Nephron progenitor cell (in vitro differentiated cells): Measurements from ENCODE around the gene CCDC116.
"Not testable (repeated sequence)": the region's sequence is repeated elsewhere in the genome, so short reads cannot be mapped to it uniquely, and the experiment has no call there.

Experiments used
- DNase-seq: peaks from one replicate; pipeline ENCODE4 v3.0.0; 2021
- H3K27ac Mint-ChIP-seq: 2 replicates; pipeline ENCODE4 v1.8.0; 2021; ENCODE audit warnings: mild to moderate bottlenecking, moderate library complexity, mixed read lengths
- H3K27me3 Mint-ChIP-seq: 2 replicates; pipeline ENCODE4 v1.8.0; 2021; ENCODE audit warnings: mild to moderate bottlenecking, low read depth, mixed read lengths; ENCODE audit not compliant: poor library complexity
- H3K36me3 Mint-ChIP-seq: 2 replicates; pipeline ENCODE4 v1.8.0; 2021; ENCODE audit warnings: low read depth, mixed read lengths
- H3K4me1 Mint-ChIP-seq: 2 replicates; pipeline ENCODE4 v1.8.0; 2021; ENCODE audit warnings: mixed read lengths
- H3K4me3 Mint-ChIP-seq: 2 replicates; pipeline ENCODE4 v1.8.0; 2021; ENCODE audit warnings: mild to moderate bottlenecking, moderate library complexity, mixed read lengths
- H3K9me3 Mint-ChIP-seq: 2 replicates; pipeline ENCODE4 v1.8.0; 2021; ENCODE audit warnings: mild to moderate bottlenecking, moderate library complexity, mixed read lengths
- CTCF ChIP-seq: fragments of 200-600 bp; sonication (generic); IDR thresholded peaks from 2 replicates; pipeline ENCODE4 v1.5.0; 2021; ENCODE audit warnings: antibody characterized with exemption

CCDC116 gene

DNA sequence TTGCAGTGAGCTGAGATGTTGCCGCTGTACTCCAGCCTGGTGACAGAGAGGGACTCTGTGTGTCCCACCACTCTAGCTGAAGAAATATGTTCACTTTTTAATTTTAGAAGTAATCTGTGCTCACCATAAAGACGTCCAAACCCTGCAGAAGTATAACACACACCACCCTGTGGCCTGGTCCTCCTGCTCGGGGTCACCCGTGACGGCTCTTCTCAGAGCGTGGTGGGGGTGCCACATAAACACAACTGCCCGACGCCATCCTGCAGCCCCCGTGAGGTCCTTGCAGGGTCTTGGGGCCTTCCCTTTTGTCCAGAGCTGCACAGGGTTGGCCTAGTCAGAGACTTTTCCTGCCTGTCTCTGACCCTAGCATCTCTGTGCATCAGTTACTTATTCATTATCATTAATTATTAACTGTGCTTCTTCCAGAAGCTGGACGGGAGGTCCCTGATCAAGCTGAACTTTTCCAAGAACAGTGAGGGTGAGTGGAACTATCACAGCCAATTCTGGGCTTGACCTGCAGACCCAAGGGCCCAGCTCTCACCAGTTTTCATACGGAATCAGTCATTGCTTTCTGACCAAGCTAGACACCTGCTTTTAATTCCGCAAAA is 42.2 kb downstream of the CCDC116 start:
- TF ChIP-seq CTCF, result no peak
- Mint-ChIP-seq H3K4me3 (no peak overlapping the region), H3K4me1 (no peaks in the 10 kb centered on the region), H3K27ac (no peak overlapping the region), H3K36me3 (peaks cover 67% of the 10 kb centered on the region), H3K27me3 (no peaks in the 10 kb centered on the region), H3K9me3 (peaks cover 18% of the 10 kb centered on the region)
- no peak for DNase-seq

DNA sequence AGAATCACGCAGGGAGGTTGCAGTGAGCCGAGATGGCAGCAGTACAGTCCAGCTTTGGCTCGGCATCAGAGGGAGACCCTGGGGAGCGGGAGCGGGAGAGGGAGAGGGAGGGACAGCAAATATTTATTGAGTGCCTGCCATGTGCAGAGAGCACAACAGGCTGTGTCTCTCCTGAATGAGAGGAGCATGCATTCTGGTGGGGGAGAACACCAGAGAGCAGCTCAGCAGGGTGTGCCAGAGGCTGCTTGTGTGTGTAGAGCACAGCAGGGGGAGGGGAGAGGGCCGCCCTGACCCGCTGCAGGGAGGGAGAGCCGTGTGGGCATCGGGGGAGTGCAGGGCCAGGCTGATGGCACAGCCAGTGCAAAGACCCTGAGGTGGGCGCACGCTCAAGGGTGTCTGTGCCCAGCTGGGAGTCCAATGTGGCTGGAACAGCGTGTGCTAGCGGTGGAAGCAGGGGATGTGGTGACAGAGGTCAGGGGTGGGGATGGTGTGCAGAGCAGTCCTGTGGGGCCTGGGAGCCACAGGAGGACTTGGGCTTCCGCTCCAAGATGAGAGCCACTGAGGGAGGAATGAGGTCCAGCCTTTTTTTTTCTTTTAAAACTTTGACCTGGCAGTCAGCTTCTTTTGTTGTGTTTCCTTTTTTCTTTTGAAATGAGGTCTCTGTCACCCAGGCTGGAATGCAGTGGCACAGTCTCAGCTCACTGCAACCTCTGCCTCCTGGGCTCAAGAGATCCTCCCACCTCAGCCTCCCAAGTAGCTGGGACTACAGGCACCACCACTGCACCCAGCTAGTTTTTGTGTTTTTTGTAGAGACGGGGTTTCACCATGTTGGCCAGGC is 45.3 kb downstream of the CCDC116 start:
- H3K9me3 Mint-ChIP-seq, result peaks cover 18% of the 10 kb centered on the region
- H3K4me1 Mint-ChIP-seq, result peaks cover 6% of the 10 kb centered on the region
- TF ChIP-seq CTCF, result no peak
- no peaks in the 10 kb centered on the region for H3K27me3 Mint-ChIP-seq
- no peak overlapping the region for H3K27ac Mint-ChIP-seq
- no peak overlapping the region for H3K4me3 Mint-ChIP-seq
- peaks cover 45% of the 10 kb centered on the region for H3K36me3 Mint-ChIP-seq
- DNase-seq, result no peak

DNA sequence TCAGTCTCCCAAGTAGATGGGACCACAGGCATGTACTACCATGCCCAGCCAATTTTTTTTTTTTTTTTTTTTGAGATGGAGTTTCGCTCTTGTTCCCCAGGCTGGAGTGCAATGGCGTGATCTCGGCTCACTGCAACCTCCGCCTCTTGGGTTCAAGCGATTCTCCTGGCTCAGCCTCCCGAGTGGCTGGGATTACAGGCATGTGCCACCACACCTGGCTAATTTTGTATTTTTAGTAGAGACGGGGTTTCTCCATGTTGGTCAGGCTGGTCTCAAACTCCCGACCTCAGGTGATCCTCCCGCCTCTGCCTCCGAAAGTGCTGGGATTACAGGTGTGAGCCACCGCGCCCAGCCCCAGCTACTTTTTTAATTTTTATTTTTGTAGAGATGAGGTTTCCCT is 46.3 kb downstream of the CCDC116 start:
- not testable (repeated sequence) for H3K27ac Mint-ChIP-seq, H3K4me1 Mint-ChIP-seq, H3K4me3 Mint-ChIP-seq, DNase-seq, H3K27me3 Mint-ChIP-seq
- Mint-ChIP-seq H3K9me3 (peaks cover 18% of the 10 kb centered on the region), H3K36me3 (peaks cover 50% of the 10 kb centered on the region)

DNA sequence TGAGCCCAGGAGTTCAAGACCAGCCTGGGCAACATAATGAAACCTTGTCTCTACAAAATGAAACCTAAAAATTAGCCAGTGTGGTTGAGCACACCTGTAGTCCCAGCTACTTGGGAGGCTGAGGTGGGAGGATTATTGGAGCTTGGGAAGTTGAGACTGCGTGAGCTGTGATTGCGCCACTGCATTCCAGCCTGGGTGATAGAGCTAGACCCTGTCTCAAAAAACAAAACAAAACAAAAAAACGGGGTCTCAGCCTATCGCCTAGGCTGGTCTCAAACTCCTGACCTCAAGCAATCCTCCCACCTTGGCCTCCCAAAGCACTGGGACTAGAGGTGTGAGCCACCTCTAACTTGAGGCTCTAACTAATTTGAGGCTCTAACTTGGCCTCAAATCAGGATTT is 46.8 kb downstream of the CCDC116 start:
- TF ChIP-seq CTCF, result no peak
- Mint-ChIP-seq H3K4me3 (no peak overlapping the region), H3K4me1 (peaks cover 10% of the 10 kb centered on the region), H3K27me3 (no peaks in the 10 kb centered on the region), H3K36me3 (peaks cover 46% of the 10 kb centered on the region), H3K27ac (no peak overlapping the region), H3K9me3 (peaks cover 18% of the 10 kb centered on the region)
- no peak for DNase-seq

- no peak for TF ChIP-seq CTCF
- H3K4me1 Mint-ChIP-seq, result peaks cover 10% of the 10 kb centered on the region
- H3K36me3 Mint-ChIP-seq, result peaks cover 40% of the 10 kb centered on the region
- H3K27me3 Mint-ChIP-seq, result no peaks in the 10 kb centered on the region
- H3K9me3 Mint-ChIP-seq, result peaks cover 11% of the 10 kb centered on the region
- no peak overlapping the region for H3K4me3 Mint-ChIP-seq
- no peak overlapping the region for H3K27ac Mint-ChIP-seq
- no peak for DNase-seq
These were observed 48.4 kb downstream of the CCDC116 start for GRCh38 chr22:21680830-21681565.
